WTC11 (cell line): ENCODE data around the gene PLXND1. TPM values are rescaled to one million over a fixed set of nuclear protein-coding genes. Genes with fewer than 3 reads are reported as not detected.

Source experiments
- ATAC-seq: fragments of 200-7000 bp; cut with Tn5 transposase; 2 replicates; pipeline ENCODE4 v1.10.0; 2021; ENCODE audit warnings: mild to moderate bottlenecking, moderate library complexity
- CTCF ChIA-PET: fragments of 300-600 bp; sonication (Branson Sonifier 250); formaldehyde crosslinking; loops from one replicate; lab custom pipeline; 2021; ENCODE audit warnings: antibody characterized with exemption; lab: Charles Lee
- POLR2A ChIA-PET: fragments of 350-600 bp; sonication (Branson Sonifier 250); formaldehyde crosslinking; loops from one replicate; lab custom pipeline; 2021; ENCODE audit warnings: antibody characterized with exemption; lab: Charles Lee
- DNase-seq: peaks from one replicate; pipeline ENCODE4 v3.0.0; 2021; ENCODE audit warnings: low spot score
- H3K27ac Mint-ChIP-seq: 2 replicates; pipeline ENCODE4 v1.8.0; 2021; ENCODE audit warnings: mixed read lengths
- H3K27me3 Mint-ChIP-seq: 2 replicates; pipeline ENCODE4 v1.8.0; 2021; ENCODE audit warnings: low read depth, mild to moderate bottlenecking, moderate library complexity, mixed read lengths
- H3K36me3 Mint-ChIP-seq: 2 replicates; pipeline ENCODE4 v1.8.0; 2021; ENCODE audit warnings: mixed read lengths
- H3K4me1 Mint-ChIP-seq: 2 replicates; pipeline ENCODE4 v1.8.0; 2022; ENCODE audit warnings: mixed read lengths
- H3K4me3 Mint-ChIP-seq: 2 replicates; pipeline ENCODE4 v1.8.0; 2021; ENCODE audit warnings: mild to moderate bottlenecking, moderate library complexity, mixed read lengths
- H3K9me3 Mint-ChIP-seq: 2 replicates; pipeline ENCODE4 v1.8.0; 2021; ENCODE audit warnings: mixed read lengths
- AFF4 ChIP-seq: sonication (generic); formaldehyde crosslinking; IDR thresholded peaks from 2 replicates; pipeline ENCODE4 v1.8.1; 2023; ENCODE audit warnings: mild to moderate bottlenecking, missing genetic modification reagents, borderline replicate concordance
- ATF3 ChIP-seq: sonication (generic); formaldehyde crosslinking; conservative IDR thresholded peaks from 2 replicates; pipeline ENCODE4 v1.8.1; 2022; ENCODE audit warnings: mild to moderate bottlenecking, missing genetic modification reagents
- ELF4 ChIP-seq: sonication (generic); formaldehyde crosslinking; IDR thresholded peaks from 2 replicates; pipeline ENCODE4 v1.8.1; 2022; ENCODE audit warnings: low read depth, mild to moderate bottlenecking, moderate library complexity, missing genetic modification reagents
- FOXP4 ChIP-seq: sonication (generic); formaldehyde crosslinking; IDR thresholded peaks from 2 replicates; pipeline ENCODE4 v1.8.0; 2022; ENCODE audit warnings: mild to moderate bottlenecking, missing genetic modification reagents
- HMGA2 ChIP-seq: fragments of 250-450 bp; sonication (Bioruptor Pico); IDR thresholded peaks from 2 replicates; pipeline ENCODE4 v1.4.0; 2021; ENCODE audit warnings: mild to moderate bottlenecking, moderate library complexity
- IRF2 ChIP-seq: sonication (generic); formaldehyde crosslinking; IDR thresholded peaks from 2 replicates; pipeline ENCODE4 v1.8.0; 2022; ENCODE audit warnings: low read depth, missing genetic modification reagents, borderline replicate concordance
- JAZF1 ChIP-seq: fragments of 250-450 bp; sonication (Bioruptor Pico); IDR thresholded peaks from 2 replicates; pipeline ENCODE4 v1.9.0; 2021; ENCODE audit warnings: moderate library complexity, mild to moderate bottlenecking, inconsistent platforms
- MYBL2 ChIP-seq: sonication (generic); formaldehyde crosslinking; IDR thresholded peaks from 2 replicates; pipeline ENCODE4 v1.8.1; 2023; ENCODE audit warnings: mild to moderate bottlenecking, moderate library complexity, missing genetic modification reagents
- NFATC4 ChIP-seq: fragments of 250-450 bp; sonication (Bioruptor Pico); IDR thresholded peaks from 2 replicates; pipeline ENCODE4 v1.9.0; 2021; ENCODE audit warnings: mild to moderate bottlenecking
- ZMAT4 ChIP-seq: fragments of 250-450 bp; sonication (Bioruptor Pico); IDR thresholded peaks from 2 replicates; pipeline ENCODE4 v1.9.0; 2021; ENCODE audit warnings: mild to moderate bottlenecking
- ZNF263 ChIP-seq: sonication (generic); formaldehyde crosslinking; IDR thresholded peaks from 2 replicates; pipeline ENCODE4 v1.8.1; 2022; ENCODE audit warnings: low read depth, mild to moderate bottlenecking, moderate library complexity, missing genetic modification reagents
- ZNF423 ChIP-seq: fragments of 250-450 bp; sonication (Bioruptor Pico); IDR thresholded peaks from 2 replicates; pipeline ENCODE4 v2.1.2; 2022; ENCODE audit warnings: mild to moderate bottlenecking, moderate library complexity
- ZNF512 ChIP-seq: sonication (generic); formaldehyde crosslinking; IDR thresholded peaks from 2 replicates; pipeline ENCODE4 v1.8.1; 2022; ENCODE audit warnings: missing genetic modification reagents, borderline replicate concordance
- ZNF532 ChIP-seq: fragments of 250-450 bp; sonication (Bioruptor Pico); IDR thresholded peaks from 2 replicates; pipeline ENCODE4 v1.9.0; 2021; ENCODE audit warnings: mild to moderate bottlenecking, borderline replicate concordance
- total RNA-seq: library from RNA; stranded (reverse); gene quantifications from 3 replicates; pipeline ENCODE4 v1.2.3, GENCODE V29; 2021

The PLXND1 gene
- total RNA-seq, 1 experiment from 2014 or later, result 56.7 TPM

DNA sequence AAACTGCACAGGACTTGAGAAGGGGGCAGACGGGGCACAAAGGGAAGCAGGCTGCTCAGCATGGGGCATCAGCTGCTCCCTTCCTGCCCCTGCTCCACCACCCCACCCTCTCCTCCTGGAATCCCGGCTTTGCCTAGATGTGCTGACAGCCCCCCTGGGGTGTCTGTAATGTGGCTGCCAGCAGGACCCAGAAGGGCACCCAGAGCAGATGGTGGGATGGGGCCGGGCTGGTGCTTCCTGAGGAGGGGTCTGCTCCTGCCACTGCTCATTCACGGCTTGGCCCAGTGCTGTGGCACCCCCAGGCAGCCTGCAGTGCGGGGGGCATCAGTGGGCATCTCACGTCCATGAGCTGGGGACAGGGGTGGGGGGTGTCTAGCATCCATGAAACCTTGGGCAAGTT lies 53.3 kb downstream of the PLXND1 start:
- Mint-ChIP-seq H3K4me1 (peaks cover 34% of the 10 kb centered on the region), H3K9me3 (no peaks in the 10 kb centered on the region), H3K36me3 (peaks cover 3% of the 10 kb centered on the region), H3K27ac (no peak overlapping the region), H3K4me3 (no peak overlapping the region), H3K27me3 (no peaks in the 10 kb centered on the region)
- POLR2A ChIA-PET, result no interaction called here
- CTCF ChIA-PET, result interaction anchor here (2.2 kb wide), 2 partner anchors 63 kb away, joined by 12 read pairs; no protein-coding TSS in a partner anchor
- no peak for ATAC-seq
- no peak for DNase-seq
- TF ChIP-seq ZMAT4 (CRISPR knock-in tag) (no peak), ATF3 (CRISPR knock-in tag) (no peak), AFF4 (CRISPR knock-in tag) (no peak), ZNF423 (CRISPR knock-in tag) (peak; percentile 61; the same call in 1 of the 2 replicates), ZNF532 (CRISPR knock-in tag) (no peak), JAZF1 (CRISPR knock-in tag) (no peak), ELF4 (CRISPR knock-in tag) (no peak), ZNF512 (no peak)

GRCh38 chr3:129552287-129553050 lies 54.0 kb downstream of the PLXND1 start:
- CTCF ChIA-PET, result interaction anchor here (0.9 to 2.2 kb wide), 2 partner anchors 22 to 62 kb away, joined by 5 to 12 read pairs; no protein-coding TSS in a partner anchor
- no peaks in the 10 kb centered on the region for H3K27me3 Mint-ChIP-seq
- ATAC-seq, result no peak
- TF ChIP-seq IRF2 (CRISPR knock-in tag) (no peak), FOXP4 (CRISPR knock-in tag) (no peak), ZNF263 (CRISPR knock-in tag) (no peak), NFATC4 (no peak), HMGA2 (CRISPR knock-in tag) (no peak), MYBL2 (CRISPR knock-in tag) (no peak)
- no peak overlapping the region for H3K27ac Mint-ChIP-seq
- no peak for DNase-seq
- POLR2A ChIA-PET, result no interaction called here
- no peaks in the 10 kb centered on the region for H3K9me3 Mint-ChIP-seq
- no peak overlapping the region for H3K4me3 Mint-ChIP-seq
- peaks cover 2% of the 10 kb centered on the region; the same call in 1 of the 2 replicates for H3K36me3 Mint-ChIP-seq
- H3K4me1 Mint-ChIP-seq, result peaks cover 28% of the 10 kb centered on the region
